Activated naive CD4-positive, alpha-beta T cell treated with Interleukin-2 at 50 U/mL for 16 hours (primary cell): ENCODE results near the gene TNIK.
"Not testable (repeated sequence)": the region's sequence is repeated elsewhere in the genome, so short reads cannot be mapped to it uniquely, and the experiment has no call there.

Source experiments
- DNase-seq: peaks from one replicate; pipeline ENCODE4 v3.0.0-alpha.2; 2020

The TNIK gene

DNA sequence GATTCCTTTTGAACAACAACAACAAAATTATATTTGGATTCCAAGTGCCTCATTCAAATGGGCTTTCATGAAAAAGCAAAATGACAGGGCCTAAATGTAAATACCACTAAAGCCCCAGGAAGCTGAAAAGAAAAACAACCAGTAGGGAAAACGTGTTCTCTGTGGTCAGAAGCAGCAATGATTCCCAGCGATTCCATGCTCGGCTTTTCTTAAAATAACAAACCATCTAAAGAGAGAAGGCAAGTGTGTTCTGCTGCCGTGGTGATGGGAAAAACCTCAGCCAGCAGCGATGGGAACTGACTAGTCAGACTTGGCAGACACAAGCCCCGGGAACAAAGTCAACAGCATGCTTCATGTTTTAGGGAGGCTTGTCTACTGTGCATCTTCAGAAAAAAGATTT is 153.6 kb downstream of the TNIK start:
- DNase-seq: no peak

DNA sequence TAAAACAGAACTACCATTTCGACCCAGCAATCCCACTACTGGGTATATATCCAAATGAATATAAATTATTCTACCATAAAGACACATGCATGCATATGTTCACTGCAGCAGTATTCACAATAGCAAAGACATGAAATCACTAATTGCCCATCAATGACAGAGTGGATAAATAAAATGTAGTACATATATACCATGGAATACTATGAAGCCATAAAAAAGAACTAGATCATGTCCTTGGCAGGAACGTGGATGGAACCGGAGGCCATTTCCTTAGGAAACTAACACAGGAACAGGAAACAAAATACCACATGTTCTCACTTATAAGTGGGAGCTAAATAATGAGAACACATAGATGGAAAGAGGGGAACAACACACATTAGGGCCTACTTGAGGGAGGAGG is 154.4 kb downstream of the TNIK start:
- not testable (repeated sequence) for DNase-seq

DNA sequence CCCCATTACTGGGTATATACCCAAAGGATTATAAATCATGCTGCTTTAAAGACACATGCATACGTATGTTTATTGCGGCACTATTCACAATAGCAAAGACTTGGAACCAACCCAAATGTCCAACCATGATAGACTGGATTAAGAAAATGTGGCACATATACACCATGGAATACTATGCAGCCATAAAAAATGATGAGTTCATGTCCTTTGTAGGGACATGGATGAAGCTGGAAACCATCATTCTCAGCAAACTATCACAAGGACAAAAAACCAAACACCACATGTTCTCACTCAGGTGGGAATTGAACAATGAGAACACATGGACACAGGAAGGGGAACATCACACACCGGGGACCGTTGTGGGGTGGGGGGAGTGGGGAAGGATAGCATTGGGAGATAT is 155.7 kb downstream of the TNIK start:
- DNase-seq: not testable (repeated sequence)

DNA sequence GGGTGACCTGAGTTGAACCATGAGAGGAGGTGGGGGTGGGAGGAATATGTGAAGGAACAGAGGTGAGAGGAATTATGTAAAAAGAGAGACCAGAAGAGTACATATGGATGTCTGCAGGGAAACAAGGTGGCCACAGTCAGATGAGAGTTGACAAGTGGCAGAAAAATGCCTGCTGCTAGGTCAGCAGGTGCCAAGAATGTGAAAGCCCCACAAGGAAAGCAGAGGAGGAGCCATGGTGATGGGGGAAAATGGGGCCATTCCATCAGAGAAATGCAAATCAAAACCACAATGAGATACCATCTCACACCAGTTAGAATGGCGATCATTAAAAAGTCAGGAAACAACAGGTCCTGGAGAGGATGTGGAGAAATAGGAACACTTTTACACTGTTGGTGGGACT is 156.2 kb downstream of the TNIK start:
- not testable (repeated sequence) for DNase-seq

DNA sequence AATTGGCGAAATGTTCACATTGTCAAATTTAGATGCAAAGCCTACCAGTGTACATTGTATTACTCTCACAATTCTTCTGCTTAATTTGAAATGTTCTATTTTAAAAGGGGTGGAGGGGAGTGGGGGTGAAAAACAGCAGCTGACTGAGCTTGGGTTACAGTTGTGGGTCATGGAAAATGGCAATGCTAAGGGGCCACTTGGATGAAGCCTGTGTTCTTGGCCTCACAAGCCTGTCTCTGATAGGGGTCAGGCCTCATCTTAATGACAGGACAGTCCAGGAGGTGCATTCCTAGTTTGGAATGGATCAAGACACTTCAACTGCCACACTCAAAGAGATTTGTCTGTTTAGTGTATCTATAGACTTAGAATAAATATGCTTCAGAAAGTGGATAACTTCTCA is 158.2 kb downstream of the TNIK start:
- DNase-seq: no peak

DNA sequence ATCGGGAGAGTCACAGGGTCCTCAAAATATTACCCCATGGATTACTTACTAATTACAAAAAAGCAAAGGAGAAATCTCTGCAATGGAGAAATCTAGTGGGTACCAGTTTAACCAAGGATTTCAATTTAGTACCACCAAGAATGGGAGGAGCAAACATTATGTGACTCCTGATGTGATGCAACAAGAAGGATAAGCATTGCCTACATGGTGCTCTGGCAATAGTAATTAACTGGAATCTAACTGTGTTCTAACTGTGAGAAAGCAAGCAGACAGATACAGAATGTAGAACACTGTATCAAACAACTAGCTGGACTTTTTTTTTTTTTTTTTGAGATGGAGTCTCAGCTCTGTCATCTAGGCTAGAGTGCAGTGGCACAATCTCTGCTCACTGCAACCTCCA is 159.2 kb downstream of the TNIK start:
- no peak for DNase-seq

DNA sequence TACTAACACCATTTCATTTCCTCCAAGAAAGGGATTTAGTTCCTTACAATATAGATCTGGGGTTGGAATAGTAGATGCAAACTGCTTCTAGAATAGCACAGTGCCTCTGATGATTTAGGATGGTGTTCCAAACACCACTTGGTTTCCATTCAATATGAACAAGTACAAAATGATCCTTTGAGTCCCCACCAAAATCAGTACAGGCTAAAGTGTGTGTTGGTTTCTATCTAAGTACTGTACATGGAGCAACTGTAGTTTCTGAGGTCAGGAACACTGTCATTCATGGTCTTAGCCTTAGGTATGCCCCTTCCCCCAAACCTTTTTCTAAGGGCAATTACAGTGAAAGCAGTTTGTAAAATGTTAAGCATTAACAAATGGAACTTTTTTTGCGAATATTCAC is 162.3 kb downstream of the TNIK start:
- no peak for DNase-seq

DNA sequence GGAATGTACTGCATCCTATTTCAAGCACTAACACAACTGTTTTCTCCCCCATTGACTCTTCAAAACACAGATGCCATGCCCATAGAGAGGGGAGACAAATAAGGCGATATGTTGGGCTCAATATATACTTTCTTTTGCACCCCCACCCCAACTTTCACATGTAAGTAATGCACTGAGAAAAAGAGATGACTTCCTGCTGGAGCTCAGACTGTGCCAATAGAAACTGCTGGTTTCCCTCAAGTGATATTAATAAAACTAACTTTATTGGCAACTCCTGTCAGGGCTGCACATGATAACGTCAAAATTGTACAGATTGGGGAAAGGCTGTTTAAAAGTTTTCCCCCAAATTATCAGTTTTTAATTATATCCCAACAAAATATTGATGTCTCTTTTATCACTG is 163.0 kb downstream of the TNIK start:
- no peak for DNase-seq

DNA sequence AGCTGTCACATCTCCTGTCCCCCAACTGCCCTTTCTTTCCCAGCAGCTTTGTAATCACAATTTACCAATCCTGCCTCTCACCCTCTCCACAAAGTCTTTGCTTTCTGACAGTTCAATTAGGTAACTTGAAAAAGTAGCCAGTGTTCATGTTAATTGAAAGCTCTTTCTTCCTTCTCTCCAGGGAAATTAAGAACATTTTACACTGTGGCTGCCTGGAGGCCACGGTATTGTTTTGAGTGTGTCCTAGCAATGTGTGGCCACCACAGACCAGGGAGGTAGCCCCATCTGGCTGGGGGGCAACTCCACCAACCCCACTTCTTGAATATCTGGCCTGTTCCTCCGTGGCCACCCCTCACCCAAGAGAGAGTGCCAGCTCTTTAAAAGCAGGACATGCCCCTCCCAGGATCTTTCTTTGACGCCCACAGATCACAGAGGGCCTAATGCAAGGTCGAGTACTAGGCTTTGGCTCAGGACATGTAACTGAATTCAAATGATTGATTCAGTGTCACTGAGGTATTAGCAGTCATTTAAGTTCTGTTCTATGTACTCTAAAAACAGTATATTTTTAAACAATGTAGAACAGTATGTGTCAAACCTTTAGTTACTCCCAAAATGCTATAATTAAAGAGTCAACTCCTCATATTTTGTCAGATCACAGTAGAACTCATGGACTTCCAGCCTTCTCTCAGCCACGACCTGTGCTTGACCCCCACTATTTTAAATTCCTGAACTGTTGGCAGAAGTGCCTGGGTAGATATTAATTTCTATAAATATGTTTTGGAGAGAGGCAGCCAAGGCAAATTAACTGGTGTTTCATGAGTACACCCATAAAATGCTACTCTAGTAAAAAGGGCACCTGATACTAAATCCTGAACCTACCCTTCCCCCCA is 164.5 kb downstream of the TNIK start:
- DNase-seq: no peak

DNA sequence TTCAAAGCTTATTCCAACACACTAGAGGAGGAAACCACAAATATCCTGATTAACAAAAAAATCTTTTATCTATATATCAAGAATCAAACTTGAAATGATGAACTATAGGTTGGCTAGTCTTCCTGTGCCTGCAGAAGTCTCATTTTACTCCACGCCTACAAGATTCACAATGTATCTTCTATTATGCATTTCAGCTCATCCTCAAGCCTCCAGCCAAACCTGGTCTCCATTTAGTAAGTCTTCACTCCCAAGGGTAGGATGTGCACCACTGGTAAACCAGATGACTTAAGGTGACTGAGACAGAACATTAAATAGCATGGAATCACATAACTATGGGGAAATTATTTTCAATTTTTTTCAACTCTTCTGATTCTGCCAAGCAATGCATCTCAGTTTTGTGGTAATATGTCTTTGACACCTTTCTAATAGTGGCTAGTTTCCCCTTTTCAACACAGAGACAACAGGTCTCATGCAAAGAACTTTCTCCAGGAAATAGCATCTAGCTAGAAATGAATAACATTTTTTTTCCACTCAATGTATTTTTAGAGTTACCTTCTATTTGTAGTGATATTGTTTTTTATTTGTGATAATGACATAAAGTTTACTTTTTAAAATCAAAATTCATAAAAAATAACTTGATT is 166.9 kb downstream of the TNIK start:
- no peak for DNase-seq

DNA sequence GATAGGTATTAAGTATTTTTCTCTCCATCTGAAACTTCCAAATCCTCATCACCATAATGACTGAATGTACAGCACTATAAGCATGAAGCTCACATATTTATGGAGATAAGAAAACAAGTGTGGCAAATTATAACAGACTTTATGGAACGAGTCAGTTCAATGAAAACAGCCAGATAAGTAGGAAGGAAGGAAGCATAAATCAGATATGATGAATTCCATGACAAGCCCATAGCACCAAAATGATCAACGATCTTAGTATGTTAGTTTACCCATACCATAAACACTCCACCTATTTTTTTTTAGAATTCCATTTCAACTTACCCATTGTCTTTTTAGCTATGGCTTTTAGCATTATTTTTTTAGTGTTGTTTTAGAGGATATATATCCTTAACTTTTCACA is 169.5 kb downstream of the TNIK start:
- DNase-seq: no peak

DNA sequence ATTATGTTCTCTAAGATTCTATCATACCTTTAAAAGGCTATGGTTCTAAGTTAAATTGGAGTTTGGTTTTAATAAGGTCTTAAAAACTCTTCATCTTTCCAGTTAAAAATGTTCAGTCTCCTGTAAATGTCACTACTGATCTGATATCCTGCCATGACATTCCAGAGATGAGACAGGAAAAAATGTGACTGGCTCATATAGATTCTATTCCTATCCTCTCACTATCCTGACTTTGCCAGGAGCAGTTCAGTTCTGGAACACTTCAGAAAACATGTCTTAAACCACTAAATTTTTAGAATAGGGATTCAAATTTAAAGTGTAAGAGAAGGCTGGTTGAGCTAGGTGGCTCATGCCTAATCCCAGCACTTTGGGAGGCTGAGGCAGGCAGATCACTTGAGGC is 170.9 kb downstream of the TNIK start:
- DNase-seq: no peak

DNA sequence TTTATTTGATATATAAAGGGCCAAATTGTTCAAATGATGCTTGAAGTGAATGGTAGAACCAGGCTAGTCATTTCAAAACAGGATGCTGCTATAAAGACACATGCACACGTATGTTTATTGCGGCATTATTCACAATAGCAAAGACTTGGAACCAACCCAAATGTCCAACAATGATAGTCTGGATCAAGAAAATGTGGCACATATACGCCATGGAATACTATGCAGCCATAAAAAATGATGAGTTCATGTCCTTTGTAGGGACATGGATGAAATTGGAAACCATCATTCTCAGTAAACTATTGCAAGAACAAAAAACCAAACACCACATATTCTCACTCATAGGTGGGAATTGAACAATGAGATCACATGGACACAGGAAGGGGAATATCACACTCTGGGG is 172.4 kb downstream of the TNIK start:
- not testable (repeated sequence) for DNase-seq

DNA sequence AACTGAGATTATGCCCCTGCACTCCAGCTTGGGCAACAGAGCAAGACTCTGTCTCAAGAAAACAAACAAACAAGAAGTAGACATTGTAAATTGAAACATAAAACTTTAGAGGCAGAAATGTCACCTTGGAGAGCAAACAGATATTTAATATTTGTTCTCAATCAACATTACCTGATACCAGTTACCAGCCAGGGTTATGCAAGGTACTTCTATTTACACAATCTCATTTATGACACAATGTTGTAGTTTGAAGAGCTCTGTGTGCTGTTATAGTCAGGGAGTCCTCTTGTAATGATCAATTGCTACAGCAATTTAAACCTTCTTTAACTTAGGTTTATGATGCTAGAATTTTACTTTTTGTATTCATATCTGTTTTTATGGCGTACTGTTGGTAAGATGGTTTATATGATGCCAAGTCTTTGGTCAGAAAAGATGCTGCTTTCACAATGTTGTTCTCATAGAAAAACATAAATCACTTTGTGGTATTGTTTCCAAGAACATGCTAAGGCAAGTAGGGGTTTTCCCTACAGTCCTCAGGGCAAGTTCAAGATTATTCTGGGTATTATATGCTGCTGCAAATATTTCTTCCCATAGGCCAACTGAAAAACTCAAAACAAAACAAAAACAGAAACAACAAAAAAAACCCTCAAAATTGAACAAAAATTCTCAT is 173.5 kb downstream of the TNIK start:
- no peak for DNase-seq

DNA sequence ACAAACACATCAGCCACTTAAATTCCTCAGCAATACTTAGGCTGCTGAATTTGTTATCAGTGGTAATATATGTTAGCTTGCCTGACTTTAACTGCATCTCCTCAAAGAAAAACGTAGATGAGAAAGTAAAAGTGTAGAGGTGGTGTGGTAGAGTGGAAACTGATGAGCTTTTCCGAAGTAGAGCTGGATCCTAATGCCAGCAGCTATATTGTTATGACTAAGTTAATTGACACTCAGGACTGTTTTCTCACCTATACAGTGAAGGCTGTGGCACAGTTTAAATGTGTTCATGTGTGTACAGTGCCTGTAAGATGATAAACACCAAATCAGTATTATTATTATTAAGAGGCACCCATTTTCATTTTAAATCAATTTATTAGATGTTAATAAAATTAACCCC is 174.9 kb downstream of the TNIK start:
- DNase-seq: no peak

DNA sequence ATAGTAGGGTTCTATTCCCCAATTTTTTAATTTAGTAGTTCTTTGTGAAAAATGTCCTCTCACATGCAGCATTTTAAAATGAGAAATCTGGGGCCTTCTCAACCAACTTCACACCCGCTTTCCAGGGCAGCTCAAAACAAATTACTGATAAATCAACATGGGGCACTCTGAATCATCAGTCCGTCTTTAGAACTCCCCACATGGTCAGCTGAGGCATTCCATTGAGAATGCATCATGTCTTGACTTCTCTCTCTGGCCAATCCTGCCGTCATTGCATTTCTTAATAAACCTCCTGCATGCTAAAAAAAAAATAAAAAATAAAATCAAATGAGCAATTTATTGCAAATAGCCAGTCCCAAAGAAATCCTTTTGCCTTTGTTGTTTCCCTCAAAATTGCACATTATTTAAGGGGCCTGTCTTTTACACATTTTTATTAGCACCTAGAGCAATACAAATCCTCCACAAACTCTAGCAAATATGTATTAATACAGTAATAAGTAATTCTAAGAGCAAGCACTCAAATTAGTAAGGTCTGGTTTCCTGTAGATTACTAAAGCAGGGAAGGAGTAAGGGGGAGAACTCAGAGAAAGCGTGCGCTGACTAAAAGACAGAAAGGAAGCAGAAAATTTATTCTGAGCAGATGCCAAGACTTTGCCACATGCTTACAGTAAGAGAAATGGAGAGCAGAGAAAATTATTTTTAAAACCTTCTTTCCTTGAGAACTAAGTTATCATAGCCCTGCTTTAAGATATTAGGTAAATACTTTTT is 175.7 kb downstream of the TNIK start:
- DNase-seq: no peak

DNA sequence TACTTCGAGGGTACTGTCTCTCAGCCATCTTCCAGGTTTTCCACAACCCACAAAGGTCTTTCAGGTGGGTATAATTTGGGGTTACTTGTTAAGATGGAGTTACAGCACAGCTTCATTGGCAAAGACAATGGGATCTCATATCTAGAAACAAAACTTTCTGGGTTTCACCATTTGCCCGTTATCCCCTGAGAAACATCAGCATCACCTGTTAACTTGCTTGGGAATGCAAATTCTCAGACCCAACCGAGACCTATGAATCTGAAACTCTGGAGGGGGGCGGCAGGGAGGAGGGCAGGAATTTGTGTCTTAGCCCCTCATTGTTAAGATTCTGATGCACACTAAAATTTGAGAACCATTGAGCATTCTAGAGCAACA is 176.4 kb downstream of the TNIK start:
- no peak for DNase-seq

DNA sequence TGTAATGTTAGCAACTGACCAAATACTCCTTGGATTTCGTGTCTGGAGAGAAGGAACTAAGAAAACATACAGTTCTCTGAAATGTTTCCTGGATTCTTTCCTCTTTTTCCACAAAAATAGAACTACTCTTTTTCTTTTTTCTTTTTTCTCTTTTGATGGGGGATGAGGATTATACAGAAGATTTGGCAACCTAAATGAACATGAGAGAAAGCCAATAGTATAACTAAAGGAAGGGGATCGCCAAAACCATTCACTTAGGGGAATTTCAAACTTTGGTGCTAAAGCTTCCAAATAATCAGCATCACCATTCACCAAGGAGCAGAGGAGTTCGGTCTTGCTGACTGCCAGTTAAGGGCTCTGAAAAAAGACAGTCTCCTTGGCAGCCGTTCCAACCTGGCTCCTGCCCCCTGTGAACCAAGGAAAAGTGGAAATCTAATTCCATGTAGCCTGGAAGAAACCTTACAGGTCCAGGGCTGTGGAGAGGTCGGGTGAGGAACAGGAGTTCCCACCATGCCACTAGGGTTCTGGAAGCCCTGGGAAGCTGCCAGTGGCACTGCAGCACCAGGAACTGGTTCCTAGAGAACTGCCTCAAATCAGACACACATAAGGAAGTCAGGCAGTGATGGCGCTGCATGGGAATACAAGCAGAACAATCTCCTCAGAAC is 176.9 kb downstream of the TNIK start:
- DNase-seq: no peak

DNA sequence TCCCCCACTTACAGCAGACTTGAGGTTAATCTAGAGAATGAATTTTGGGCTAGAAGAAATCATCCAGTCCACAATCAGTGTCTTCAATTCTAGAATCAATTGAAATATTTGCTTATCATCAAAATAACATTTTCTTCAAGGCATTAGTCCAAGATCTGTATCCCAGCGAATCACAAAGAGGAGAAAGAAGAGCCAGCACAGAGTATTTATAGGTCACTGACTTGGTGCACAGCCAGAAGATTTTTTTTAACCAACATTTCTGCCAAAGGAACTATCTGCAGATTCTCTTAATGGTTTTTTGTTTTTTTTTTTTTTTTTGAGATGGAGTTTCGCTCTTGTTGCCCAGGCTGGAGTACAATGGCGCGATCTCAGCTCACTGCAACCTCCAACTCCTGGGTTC is 178.2 kb downstream of the TNIK start:
- DNase-seq: no peak

DNA sequence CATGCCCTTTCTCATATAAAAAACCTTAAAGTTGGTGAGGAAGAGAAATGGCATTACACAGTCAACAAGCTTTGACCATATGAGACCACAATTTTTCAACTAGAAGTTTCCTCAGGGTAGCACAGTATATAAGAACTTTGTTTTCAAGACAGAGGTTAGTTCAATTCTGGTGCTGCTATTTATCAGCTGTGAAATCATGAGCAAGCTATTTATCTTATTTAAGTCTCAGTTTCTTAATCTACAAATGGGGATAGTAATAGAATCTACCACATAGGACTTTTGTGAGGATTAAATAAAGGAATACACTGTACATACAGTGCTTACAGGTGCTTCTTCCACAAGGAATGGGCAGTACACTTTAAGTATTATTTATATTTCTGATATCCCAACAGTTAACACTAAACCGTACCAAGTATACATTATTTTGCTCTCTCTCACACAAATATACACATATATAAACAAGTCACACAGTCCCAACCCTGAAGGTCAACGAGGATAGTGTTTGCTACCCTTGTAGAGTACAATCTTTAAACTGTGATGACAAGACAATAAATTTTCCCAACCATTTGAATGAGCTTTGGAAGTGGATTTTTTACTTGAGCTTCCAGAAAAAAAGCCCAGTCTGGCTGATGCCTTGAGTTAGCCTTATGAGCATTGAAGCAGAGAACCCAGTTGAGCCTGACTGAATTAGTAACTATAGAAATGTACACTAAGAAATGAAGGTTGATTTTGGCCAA is 178.8 kb downstream of the TNIK start:
- DNase-seq: no peak

DNA sequence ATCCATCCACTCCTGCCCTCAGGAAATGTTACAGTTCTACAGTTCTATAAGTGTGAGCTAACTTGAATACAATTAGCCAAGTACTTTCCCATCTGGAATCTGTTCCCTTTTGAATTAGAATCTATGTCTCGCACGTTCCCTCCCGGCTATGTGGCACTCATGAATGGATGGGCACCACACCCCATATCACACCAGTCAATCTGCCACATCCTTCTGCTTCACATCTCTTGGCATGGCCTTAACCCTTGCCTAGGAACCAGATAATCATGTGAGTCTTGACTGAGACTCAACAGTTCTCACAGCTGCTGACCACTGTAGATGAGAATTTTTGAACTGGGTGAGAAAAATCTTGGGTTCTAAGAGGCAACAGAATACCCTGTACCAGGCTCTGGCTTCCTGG is 180.2 kb downstream of the TNIK start:
- DNase-seq: no peak

DNA sequence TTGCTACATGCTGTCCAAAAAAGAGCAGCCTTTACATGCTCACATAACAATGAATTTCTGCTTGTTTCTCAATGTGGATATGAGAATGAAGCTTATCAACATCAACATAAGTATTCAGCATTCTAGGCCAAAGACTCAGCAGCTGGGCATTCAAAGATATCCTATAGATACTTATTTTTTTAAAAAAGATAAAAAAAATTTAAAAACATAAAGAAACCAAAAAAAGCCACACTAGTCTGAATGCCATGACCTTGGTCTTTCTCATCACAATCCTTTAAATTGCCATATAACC is 182.0 kb downstream of the TNIK start:
- no peak for DNase-seq
